OCI-M2 (cell line): ENCODE data around the gene FAM111A.

Experiments used
- DNase-seq: peaks from one replicate; lab custom pipeline; 2025; ENCODE audit not compliant: unreplicated experiment; lab: John Stamatoyannopoulos, UW

The FAM111A gene

GRCh38 chr11:59199546-59200422, 57.1 kb downstream of the FAM111A start:
- DNase-seq, result no peak

GRCh38 chr11:59200423-59200746, 57.7 kb downstream of the FAM111A start:
- no peak for DNase-seq

GRCh38 chr11:59201353-59201752, 58.7 kb downstream of the FAM111A start:
- DNase-seq, result no peak
